ENCODE data around the gene ICOS.
"Not testable (repeated sequence)": the region's sequence is repeated elsewhere in the genome, so short reads cannot be mapped to it uniquely, and the experiment has no call there.

Gene ICOS

DNA sequence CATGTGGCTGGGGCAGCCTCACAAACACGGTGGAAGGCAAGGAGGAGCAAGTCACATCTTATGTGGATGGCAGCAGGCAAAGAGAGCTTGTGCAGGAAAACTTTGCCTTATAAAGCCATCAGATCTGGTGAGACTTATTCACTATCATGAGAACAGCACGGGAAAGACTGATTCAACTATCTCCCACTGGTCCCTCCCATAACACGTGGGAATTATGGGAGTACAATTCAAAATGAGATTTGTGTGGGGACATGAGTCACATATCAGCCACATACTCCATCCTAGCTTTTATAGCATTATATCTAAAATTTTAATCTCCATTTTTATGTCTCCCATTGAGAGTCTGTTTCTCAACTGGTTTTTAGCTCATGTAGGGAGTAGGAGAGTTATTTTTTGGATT lies 45.7 kb downstream of the ICOS start:
- no peak for FAIRE-seq

DNA sequence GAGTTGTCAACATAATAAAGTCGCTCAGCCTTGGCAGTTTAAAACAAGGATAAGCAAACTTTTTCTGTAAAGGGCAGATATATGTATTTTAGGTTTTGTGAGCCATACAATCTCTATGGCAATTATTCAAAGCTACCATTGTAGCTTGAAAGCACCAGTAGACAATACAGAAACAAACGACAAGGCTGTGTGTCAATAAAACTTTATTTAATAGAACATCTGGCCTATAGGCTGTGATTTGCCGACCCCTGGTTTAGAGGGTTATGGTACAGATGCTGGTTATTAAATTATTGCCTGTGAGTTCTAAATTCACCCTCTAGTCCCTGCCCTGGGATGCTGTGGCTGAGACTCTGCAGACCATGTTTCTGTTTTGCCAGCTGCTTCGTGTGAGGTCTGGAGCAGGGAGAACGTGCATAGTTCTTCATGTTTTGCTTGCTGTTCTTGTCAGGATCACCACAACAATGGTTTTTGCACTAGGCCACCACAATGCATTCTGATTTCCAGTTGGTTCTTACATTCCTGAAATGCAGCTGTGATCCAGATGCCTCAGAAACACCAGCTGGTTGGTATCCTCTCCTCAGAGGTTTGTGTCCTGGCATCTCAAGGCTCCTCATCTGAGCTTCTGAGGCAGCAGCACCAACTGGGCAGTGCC lies 46.6 kb downstream of the ICOS start:
- no peak for FAIRE-seq

DNA sequence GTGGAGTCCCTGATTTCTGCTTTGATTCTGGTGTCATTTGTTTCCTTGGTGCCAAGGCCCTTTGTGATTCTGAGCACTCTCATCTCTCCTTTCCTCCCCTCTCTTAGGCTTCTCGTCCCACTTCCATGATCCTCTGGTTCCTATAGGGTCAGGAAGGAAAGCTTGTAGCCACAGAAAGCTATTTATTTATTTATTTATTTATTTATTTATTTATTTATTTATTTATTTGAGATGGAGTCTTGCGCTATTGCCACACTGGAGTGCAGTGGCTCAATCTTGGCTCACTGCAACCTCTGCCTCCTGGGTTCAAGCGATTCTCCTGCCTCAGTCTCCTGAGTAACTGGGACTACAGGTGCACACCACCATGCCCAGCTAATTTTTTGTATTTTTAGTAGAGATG lies 49.4 kb downstream of the ICOS start:
- not testable (repeated sequence) for FAIRE-seq

DNA sequence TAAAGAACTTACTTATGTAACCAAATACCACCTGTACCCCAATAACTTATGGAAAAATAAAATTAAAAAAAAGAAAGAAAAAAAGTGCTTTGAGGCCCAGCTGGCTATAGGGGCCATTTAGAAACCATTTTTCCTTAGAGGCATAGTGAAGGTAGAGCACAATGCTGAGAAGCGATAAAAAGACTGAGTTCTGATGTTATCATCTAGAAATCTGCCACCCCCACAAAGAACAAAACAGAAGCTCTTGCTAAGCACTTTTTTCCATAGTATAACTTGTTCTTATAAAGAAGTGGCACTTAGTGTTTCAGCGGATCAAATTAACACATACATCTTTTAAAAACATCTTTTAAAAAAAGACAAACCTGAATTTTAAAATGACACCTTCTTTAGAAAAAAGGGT lies 51.4 kb downstream of the ICOS start:
- FAIRE-seq = no peak

DNA sequence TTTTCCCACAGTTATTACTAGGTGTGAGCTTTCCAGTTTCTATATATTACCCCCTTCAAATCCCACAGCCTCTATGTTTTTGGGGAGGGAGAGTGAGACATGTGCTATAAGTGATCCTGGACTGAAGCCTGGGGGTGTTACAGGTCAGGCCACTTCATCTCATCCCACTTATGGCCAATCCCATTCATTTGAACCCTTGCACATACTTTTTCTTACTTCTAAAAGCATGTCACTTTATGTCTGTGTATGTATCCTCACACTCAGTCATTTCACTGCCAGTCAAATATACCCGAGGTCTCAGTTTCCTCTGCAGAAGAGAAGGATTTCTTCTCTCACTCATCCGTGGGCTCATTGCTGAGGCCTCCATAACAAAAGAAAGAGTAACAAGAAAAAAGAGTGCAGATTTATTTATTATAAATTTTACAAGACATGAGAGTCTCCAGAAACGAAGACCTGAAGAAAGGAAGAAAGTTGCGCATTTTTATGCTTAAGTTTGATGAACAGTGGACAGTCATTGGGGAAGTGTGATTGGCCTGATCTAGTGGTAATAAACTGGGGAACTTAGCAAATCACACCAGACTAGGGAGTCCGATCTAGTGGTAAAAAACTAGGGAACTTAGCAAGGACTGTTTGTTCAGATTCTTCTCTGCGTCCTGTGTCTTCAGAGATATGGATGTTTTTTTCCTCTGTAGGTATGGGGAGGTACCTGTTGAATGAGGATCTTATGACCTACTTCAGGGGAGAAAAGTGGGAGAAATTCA lies 52.1 kb downstream of the ICOS start:
- FAIRE-seq = no peak

DNA sequence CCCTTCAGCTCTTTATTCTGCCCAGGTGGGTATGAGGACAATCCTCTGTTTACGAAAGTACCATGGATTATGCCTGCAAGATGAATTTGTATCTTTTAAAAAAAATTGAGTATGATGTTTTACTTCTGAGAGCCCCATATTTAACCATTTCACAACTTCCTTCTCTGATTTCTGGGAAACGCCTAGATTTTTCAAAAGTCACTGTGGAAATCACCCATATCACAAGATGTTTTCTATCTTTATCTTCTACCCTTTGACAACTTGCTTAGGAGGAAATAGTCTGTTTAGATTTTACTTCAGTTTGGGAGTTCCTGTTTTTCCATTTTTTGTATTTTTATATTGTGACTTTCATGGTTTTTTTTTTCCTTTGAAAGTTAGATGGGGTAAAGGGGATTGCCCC lies 53.0 kb downstream of the ICOS start:
- no peak for FAIRE-seq

DNA sequence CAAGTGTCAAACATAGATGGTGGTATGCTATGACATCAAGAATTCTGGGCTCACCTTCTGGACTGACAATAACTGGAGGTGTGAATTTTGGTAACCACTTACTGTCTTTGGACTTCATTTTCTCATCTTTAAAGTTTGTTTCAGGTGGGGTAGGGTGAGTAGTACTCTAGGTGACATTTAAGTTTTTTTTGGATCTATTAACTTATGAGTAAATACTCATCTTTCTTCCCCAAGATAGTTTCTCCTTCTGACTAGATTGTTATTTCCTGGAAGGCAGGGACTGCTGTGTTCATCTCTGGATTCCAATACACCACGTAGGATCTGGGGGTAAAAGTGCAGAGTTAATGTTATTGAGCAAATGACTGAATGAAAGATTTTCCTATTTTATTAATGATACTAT lies 55.9 kb downstream of the ICOS start:
- no peak for FAIRE-seq

DNA sequence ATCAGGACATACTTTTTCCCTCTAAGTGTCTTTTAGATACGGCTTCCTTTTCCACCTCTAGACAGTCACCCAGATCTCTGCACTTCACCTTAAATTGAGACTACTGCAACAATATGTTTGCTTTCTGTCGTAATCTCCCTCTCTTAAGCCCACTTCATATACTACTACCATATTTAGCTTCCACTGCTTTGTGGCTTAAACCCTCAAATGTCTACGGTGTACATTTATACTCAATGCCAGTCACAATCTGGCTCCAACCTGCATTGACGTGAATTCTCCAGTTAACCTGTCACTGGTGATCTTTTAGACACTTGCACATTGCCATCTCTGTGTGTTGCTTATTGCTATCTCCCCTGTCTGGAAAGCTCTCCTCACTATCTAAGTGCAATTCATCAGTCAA lies 56.4 kb downstream of the ICOS start:
- no peak for FAIRE-seq

DNA sequence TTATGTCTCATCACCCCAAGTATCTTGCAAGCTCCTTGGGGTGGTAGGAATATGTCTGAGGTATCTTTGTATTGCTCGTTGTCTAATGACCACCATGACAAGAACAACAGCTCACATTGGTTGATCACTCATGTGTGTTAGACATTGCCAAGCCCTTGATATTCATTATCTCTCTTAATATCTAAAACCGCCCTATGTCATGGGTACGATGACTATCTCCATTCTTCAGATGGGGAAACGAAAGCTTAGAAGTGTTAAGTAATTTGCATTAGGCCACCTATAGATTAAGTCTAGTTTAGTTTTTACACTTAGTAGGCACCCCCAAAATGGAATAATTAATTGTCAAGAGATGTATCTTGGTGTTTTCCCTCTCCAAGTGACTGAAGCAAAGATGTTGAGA lies 57.0 kb downstream of the ICOS start:
- FAIRE-seq = no peak

DNA sequence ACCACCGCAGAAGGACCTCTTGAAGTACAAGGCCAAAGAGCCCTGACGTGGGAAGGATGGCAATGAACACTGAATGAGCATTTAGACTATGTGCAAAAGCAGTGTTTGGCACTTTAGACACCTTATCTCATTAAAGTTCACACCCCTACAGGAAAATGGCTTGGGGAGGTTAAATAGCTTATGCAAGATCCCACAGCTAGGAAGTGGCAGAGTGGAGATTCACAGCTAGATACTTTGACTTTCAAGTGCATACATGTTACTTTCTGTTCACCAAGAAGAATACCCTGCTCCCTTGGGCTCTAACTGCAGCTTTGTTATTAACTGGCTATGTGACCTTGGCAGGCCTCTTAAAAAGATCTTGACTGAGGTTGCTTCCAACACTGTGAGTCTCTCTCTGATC lies 58.2 kb downstream of the ICOS start:
- no peak for FAIRE-seq

DNA sequence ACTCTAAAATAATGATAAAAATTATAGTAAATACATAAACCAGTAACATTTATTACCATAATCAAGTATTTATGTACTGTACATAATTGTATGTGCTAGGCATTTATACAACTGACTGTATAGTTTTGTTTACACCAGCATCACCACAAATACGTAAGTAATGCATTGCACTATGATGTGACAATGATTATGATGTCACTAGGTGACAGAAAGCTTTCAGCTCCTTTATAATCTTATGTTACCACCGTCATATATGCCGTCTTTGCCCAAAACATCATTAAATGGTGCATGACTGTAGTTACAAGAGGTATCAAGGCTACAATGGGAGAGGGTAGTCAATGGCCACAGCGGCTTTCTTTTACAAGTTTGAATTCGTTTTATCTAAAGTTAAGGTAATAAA lies 60.1 kb downstream of the ICOS start:
- no peak for FAIRE-seq

DNA sequence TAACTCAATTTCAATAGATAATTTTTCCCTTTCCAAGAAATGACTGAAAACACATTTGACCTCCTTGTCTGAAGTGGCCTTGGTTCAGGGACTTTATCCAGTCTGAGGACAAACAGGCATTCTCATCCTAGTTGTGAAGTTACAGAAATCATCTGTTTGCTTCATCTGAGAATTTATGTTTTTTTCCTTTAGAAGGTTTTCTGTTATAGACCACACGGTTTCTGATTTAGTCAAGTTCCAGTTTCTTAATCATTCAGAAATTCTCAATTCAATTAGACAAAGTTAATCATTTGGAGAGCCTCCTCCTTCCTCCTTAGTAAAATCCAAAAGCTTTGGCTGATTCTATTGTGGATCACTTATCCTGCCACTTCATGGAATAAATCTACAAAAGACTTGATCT lies 60.9 kb downstream of the ICOS start:
- FAIRE-seq = no peak

DNA sequence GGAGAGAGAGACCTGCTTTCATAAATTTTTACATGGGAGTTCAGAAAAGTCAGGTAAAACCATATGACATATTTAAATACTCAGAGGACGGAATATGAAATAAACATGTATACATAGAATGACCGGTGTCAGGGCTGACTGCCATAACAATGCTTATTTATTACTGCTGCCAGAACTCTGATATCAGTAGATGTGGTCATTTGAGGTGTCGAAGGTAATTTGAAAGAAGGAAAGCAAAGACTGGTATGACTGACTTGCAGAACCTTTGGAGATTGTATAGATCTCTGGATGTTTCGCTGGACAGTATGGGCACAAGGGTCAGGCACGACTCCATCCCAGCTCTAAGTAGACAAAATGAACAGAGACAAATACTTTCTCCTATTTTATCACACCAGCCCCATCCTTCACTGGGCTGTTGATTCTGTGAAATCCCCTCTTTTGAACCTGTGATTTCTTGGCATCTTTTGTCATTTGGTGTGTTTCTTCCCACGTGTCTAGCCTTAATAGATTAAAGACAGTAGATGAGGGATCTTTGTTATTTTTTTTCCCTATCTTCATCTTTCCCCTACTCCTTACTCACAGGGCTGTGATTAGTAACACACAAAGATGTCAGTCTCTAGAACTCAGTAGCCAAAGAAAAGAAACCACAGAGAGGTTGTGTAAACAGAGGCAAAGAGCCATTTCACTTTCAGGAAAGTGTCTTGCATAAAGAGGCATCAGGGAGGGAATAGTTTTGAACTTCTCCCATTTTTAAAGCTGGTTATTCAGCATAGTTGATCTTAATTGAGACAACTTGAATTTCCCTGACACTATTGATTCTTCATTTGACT lies 61.6 kb downstream of the ICOS start:
- no peak for FAIRE-seq

DNA sequence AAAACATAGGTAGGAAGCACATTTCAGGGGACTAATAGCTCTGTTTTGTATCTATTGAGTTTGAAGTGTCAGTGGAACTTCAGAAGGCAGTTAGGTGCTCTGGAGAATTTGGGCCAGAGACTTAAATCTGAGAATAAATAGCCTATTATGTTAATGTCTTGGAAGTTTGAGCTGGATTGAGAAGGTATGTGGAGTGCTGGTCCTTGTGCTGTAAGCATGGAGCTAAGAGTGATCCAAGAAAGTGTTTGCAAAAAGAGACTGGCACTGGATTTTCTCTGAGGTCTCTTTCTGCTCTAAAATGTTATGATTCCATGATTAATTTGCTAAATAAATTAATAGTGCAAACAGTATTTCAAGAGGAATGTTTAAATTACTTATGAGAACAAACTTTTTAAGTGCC lies 63.3 kb downstream of the ICOS start:
- no peak for FAIRE-seq

DNA sequence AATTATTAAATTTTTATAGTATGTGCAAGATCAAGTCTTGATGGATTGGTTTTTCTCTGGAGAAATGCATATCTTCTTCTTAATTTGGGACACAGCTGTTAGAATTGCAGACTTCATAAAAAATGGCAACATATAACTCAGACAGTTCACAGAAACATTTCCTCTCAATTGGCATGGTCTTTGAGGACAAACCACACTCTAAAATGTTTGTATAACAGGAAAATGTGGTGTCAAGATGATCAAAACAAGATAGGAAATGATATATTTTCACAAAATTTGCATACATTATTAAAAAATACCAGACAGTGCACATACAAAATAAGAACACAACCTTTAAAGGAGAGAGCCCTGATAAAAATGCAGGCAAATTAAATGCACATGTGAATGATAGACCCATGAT lies 63.9 kb downstream of the ICOS start:
- no peak for FAIRE-seq

DNA sequence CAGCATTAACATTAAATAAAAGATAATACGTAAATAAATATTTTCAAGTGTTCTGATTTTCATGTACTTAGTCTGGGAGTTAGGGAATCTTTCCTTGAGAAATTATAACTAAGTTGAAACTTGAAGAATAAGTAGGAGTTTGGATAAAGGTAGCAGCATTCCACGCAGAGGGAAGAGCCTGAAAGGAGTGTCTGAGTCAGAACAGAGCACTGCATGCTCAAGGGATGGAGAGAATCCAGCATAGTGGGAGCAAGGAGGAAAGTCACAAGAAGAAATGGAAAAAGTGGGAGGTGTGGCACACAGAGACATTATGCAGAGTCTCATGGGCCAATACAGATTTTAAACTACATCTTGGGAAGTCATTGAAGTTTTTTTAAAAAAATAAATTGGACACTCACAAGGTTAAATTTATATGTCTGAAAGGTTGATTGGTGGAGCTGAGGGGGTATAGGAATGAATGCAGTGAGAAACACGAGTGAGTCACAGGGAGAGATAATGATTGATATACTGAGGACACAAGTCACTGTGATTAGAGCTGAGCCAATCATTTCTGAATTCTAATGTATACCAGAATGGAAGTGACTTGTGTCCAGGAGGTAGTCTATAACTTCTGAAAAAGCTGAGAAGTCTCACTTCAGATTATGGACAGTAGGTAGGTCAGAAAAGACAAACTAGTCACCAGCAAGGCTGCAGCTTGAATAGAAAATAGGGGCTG lies 66.9 kb downstream of the ICOS start:
- no peak for FAIRE-seq

DNA sequence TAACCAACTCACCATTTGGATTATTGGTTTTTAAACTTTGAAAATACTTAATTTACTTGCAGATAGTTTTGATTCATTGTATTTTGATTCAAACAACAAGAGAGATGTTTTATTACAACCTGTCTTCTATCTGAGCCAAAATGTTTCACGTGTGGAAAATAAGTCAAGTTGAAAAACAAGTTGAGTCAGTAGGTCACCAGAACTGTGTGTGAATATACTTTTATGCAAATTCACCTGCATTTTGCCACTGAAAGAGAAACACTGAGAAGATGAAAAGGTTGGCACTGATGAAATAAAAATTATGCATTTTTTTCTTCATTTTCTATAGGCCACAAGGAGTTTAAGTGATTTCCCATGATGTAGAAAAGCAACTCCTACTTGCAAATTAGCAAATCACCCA lies 68.3 kb downstream of the ICOS start:
- no peak for FAIRE-seq

DNA sequence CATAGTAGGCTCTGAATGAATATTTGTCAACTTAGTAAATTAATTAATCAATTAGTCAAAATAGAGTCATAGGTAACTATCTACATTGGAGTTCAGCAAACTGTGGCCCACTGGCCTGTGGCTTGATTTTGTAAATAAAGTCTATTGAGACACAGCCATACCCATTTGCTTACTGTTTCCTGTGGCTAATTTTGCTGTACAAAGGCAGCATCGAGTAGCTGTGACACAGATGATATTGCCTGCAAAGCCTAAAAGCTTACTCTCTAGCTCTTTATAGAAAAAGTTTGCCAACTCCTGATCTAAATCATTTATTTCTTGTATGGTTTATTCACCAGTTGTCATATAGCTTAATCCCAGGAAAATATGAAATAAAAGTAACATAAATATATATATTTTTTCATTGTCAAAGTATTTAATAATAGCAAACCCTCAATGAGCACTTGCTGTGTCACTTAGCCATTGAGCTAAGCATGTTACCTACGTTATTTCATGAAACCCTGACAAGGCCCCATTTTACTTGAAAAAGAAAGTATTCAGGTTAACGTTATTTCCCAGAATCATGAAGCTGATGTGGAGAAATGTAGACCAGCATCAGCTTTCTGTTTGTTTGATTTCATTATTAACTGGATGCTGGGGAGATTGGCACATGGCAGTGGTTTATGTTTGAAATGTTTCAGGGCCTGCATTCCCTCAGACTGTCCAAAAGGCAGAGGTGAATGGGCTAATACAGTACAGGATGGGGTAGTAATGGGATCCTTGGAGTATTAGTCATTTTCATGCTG lies 69.6 kb downstream of the ICOS start:
- FAIRE-seq = no peak

DNA sequence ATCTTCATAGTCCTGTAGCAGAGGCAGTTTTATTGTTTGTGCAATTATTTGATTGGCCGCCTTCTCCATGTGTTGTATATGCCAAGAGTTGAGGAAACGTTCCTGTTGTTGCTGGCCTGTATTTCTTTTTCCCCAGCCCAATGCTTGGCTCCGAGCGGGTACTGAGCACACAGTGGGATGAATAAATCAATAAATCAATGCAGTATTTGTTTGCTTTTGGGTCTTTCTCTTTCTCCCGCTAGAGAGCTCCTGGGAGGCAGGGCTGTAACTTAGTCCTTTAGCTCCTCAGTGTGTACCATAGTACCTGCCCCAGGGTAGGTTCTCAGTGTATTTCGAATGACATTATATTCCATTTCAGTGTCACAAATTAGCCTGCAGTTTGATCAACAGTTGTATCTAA lies 71.8 kb downstream of the ICOS start:
- no peak for FAIRE-seq

DNA sequence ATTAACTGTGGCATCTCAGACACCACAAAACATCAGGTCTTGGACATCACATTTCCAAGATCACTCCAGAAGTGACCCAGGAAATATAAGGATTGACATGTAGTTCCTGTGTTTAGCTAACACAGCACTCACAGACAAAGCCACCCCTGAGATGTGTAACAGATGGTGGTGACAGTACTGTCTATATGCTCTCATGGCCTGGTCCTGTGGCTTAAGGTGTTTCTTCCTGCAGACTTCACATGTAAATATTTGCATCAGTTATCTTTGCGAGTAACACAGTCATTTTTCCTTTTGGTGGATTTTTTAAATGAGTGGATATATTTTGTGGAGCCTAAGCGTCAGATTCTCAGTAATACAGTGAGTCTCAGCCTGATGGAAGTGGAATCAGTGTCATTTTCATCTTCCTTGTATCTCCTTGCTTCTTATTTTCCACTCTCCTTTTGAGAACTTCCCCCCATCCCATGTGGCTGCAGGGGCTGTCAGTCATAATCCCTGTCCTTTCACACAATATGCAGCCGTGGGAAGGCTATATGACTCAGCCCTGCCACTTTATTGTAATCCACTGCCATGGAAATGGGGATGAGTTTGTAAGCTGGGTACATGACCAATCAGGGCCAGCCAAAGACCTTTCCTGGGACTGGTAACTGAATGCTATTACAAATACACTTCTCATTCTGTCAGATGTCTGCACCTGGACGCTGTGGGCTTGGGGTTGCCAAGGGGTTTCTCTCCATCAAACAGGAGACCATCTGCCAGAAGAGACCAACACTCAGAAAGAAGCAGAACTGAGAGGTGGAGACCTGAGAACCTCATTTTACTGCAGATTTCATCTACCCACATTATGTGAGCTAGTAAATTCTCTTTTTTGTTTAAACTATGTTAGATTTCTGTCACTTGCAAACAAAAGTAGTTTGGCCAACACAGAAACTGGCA lies 74.3 kb downstream of the ICOS start:
- no peak for FAIRE-seq
